Thyroid gland (tissue), 4 donors: ENCODE measurements around the gene HGD. TPM values are rescaled to one million over a fixed set of nuclear protein-coding genes. Genes with fewer than 3 reads are reported as not detected.
"Not testable (repeated sequence)": the region's sequence is repeated elsewhere in the genome, so short reads cannot be mapped to it uniquely, and the experiment has no call there.

Experiments
- DNase-seq, 2 donors: peaks; one replicate each; pipeline ENCODE4 v3.0.0-alpha.2; 2019
- H3K27ac ChIP-seq, 3 donors: fragments of 200-600 bp; sonication (generic); 1 replicate in 2 of 3; 2 replicates in 1 of 3; pipeline ENCODE4 v1.5.1; 2016 to 2019; ENCODE audit warnings: mild to moderate bottlenecking in 1 of 3, moderate library complexity in 1 of 3
- H3K27me3 ChIP-seq: fragments of 200-600 bp; sonication (generic); one replicate; pipeline ENCODE4 v1.5.1; 2019
- H3K36me3 ChIP-seq, 2 donors: fragments of 200-600 bp; sonication (generic); one replicate each; pipeline ENCODE4 v1.5.1; 2016 to 2019
- H3K4me1 ChIP-seq, 2 donors: fragments of 200-600 bp; sonication (generic); one replicate each; pipeline ENCODE4 v1.5.1; 2017 to 2019
- H3K4me3 ChIP-seq, 3 donors: fragments of 200-600 bp; sonication (generic); replicated peaks in 1 of 3; 1 replicate in 2 of 3; 2 replicates in 1 of 3; pipeline ENCODE4 v1.5.1; 2016; ENCODE audit warnings: mild to moderate bottlenecking in 1 of 3
- H3K9me3 ChIP-seq: fragments of 200-600 bp; sonication (generic); one replicate; pipeline ENCODE4 v1.5.1; 2017
- POLR2A ChIP-seq, 2 donors: fragments of 450-650 bp; IDR thresholded peaks; one replicate each; pipeline ENCODE4 v1.6.1; 2017; ENCODE audit warnings: antibody characterized with exemption in 2 of 2, mild to moderate bottlenecking in 2 of 2, moderate library complexity in 1 of 2
- WGBS, 2 donors: methylation state at CpG; one replicate each; pipeline ENCODE4 v1.1.5; 2017; 5-methylcytosine and 5-hydroxymethylcytosine counted together
- intact Hi-C: fragments of 100-400 bp; cut with DNase I; formaldehyde crosslinking; loops from one replicate; pipeline ENCODE4 v1.15.1; 2023
- total RNA-seq, 4 donors: library from RNA; depleted of rRNA; stranded (reverse); fragments of >200 nt; gene quantifications; one replicate each; pipeline ENCODE4 v1.2.3, GENCODE V29; 2016
- TF ChIP-seq, protein P1 (sequence below), 6 experiments: fragments of 200-600 bp in 3 of 6; fragments of 450-650 bp in 3 of 6; sonication (generic) in 3 of 6; IDR thresholded peaks; one replicate each; pipeline ENCODE4 v1.5.1; 2016 to 2019; ENCODE audit warnings: antibody characterized with exemption in 6 of 6, mild to moderate bottlenecking in 2 of 6, inconsistent platforms in 1 of 6, moderate library complexity in 1 of 6

HGD gene
- total RNA-seq, 4 donors from 2014 or later = 36.8 to 136 (median 74.7) TPM

DNA sequence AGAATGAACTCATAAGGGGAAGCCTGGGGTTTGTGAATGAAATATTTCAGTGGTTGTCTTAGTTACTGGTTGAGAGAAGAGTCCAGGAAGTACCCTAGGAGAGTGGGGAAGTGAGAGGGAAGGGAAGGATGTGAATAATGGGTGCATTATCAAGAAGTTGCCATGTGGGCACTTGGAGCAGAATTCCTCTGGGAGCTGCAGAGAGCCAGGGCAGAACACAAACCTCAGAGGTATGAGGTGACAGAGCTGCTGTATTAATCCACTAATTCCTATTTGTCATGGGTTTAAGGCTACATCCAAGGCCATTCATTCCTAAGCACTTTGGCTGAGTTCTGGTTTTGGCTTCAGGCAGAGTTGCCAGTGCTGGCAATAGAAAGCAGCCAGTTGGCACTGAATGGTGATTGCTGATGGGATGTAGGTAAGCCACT is 56.9 kb downstream of the HGD start:
- Histone ChIP-seq H3K4me3 (no peak overlapping the region), H3K4me1 (no peaks in the 10 kb centered on the region), H3K9me3 (no peaks in the 10 kb centered on the region), H3K27me3 (no peaks in the 10 kb centered on the region), H3K36me3 (peaks cover 0 to 9% of the 10 kb centered on the region in 2 donors), H3K27ac (no peak overlapping the region)
- intact Hi-C loops = no loop called here
- no peak for DNase-seq
- TF ChIP-seq, protein P1, sequence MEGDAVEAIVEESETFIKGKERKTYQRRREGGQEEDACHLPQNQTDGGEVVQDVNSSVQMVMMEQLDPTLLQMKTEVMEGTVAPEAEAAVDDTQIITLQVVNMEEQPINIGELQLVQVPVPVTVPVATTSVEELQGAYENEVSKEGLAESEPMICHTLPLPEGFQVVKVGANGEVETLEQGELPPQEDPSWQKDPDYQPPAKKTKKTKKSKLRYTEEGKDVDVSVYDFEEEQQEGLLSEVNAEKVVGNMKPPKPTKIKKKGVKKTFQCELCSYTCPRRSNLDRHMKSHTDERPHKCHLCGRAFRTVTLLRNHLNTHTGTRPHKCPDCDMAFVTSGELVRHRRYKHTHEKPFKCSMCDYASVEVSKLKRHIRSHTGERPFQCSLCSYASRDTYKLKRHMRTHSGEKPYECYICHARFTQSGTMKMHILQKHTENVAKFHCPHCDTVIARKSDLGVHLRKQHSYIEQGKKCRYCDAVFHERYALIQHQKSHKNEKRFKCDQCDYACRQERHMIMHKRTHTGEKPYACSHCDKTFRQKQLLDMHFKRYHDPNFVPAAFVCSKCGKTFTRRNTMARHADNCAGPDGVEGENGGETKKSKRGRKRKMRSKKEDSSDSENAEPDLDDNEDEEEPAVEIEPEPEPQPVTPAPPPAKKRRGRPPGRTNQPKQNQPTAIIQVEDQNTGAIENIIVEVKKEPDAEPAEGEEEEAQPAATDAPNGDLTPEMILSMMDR (IDR thresholded peaks at IDR 0.05) = no peak
- no peak for TF ChIP-seq POLR2A (IDR thresholded peaks at IDR 0.05)

DNA sequence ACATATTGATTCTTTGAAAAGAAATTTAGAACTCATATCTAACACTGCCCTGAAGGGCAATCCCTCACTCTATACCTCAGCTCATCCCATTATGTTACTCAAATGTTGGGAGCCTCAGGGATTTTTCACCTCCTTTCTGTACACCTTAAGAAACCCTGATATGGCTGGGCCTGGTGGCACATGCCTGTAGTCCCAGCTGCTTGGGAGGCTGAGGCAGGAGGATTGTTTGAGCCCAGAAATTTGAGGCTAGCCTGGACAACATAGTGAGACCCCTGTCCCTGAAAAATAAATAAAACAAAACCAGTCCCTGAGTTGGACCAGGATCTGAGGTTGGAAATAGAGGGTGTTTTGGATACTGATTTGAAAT is 58.3 kb downstream of the HGD start:
- Histone ChIP-seq H3K27me3 (no peaks in the 10 kb centered on the region), H3K4me3 (no peak overlapping the region), H3K36me3 (peaks cover 0 to 9% of the 10 kb centered on the region in 2 donors), H3K27ac (no peak overlapping the region), H3K4me1 (no peaks in the 10 kb centered on the region), H3K9me3 (no peaks in the 10 kb centered on the region)
- intact Hi-C loops = no loop called here
- TF ChIP-seq, protein P1 (IDR thresholded peaks at IDR 0.05) = no peak
- TF ChIP-seq POLR2A (IDR thresholded peaks at IDR 0.05) = no peak
- no peak for DNase-seq

DNA sequence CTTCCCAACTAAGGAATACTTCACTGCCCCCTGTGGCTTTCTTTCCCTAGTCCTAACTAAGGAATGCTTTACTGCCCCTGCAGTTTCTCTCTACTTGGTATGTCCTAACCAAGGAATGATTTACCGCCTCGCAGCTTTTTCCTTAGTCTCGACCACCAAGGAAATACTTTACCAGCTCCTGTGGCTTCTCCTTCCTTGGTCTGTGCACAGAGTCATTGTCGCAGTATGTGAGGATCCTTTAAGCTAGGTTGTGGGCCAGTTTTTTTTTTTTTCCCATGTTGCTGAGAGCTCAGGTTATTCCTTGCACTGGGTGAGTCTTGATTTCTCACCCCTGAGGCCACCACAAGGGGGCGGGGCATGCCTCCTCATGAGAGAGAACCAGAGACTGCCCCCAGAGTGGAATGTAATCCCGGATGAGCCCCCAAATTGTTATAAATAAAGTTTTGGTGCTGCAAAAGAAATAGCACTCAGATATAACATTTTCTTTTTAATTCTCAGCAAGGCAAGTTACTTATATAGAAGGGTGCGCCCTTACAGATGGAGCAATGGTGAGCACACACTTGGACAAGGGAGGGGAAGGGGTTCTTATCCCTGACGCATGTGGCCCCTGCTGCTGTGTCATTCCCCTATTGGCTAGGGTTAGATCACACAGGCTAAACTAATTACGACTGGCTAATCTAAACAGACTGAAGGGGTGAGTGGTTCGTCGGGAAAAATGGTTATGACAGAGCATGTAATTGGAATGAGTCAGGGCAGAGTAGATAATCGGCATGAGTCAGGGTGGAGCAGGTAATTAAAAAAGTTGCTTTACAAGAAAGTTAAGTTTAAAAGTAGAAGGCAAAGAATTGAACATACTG is 58.9 kb downstream of the HGD start:
- no peaks in the 10 kb centered on the region for H3K27me3 ChIP-seq
- DNase-seq = no peak
- no peaks in the 10 kb centered on the region for H3K9me3 ChIP-seq
- no peak overlapping the region for H3K27ac ChIP-seq
- intact Hi-C loops = no loop called here
- 87% methylated on average over 12 of the region's 12 CpGs for WGBS, 2 donors
- no peak overlapping the region for H3K4me3 ChIP-seq
- H3K4me1 ChIP-seq = no peaks in the 10 kb centered on the region
- peaks cover 0 to 9% of the 10 kb centered on the region in 2 donors for H3K36me3 ChIP-seq
- TF ChIP-seq, protein P1 (IDR thresholded peaks at IDR 0.05) = no peak
- TF ChIP-seq POLR2A (IDR thresholded peaks at IDR 0.05) = no peak

DNA sequence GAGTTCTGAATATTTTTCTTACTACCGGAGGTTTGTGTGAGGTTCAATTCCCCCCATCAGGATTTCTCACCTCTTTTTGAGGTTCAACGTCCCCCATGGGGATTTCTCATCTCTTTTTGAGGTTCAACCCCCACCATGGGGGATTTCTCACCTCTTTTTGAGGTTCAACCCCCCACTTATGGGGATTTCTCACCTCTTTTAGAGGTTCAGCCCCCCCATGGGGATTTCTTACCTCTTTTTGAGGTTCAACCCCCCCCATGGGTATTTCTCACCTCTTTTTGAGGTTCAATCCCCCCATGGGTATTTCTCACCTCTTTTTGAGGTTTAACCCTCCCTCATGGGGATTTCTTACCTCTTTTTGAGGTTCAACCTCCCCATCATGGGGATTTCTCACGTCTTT is 59.6 kb downstream of the HGD start:
- intact Hi-C loops = no loop called here
- Histone ChIP-seq H3K27ac (no peak overlapping the region), H3K4me1 (no peaks in the 10 kb centered on the region), H3K36me3 (peaks cover 0 to 3% of the 10 kb centered on the region in 2 donors), H3K9me3 (no peaks in the 10 kb centered on the region), H3K27me3 (no peaks in the 10 kb centered on the region), H3K4me3 (no peak overlapping the region)
- no peak for TF ChIP-seq POLR2A (IDR thresholded peaks at IDR 0.05)
- TF ChIP-seq, protein P1 (IDR thresholded peaks at IDR 0.05) = no peak
- 84 to 86% methylated on average over 3 of the region's 3 CpGs for WGBS, 2 donors
- DNase-seq = no peak

DNA sequence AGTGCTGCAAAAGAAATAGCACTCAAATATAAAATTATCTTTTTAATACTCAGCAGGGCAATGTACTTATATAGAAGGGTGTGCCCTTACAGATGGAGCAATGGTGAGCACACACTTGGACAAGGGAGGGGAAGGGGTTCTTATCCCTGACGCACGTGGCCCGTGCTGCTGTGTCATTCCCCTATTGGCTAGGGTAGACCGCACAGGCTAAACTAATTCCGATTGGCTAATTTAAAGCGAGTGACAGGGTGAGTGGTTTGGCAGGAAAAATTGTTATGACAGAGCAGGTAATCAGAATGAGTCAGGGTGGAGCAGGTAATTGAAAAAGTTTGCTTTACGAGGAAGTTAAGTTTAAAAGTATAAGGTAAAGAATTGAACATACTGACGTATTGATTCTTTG is 65.3 kb downstream of the HGD start:
- H3K4me3 ChIP-seq, intact Hi-C loops, H3K4me1 ChIP-seq, H3K27ac ChIP-seq, H3K27me3 ChIP-seq, H3K9me3 ChIP-seq, H3K36me3 ChIP-seq, DNase-seq: not testable (repeated sequence)
- WGBS, 2 donors = 80 to 81% methylated on average over 8 of the region's 8 CpGs
